ENCODE results near the gene SLC6A18. TPM values are rescaled to one million over a fixed set of nuclear protein-coding genes. Genes with fewer than 3 reads are reported as not detected.
"Not testable (repeated sequence)": the region's sequence is repeated elsewhere in the genome, so short reads cannot be mapped to it uniquely, and the experiment has no call there.

The SLC6A18 gene
- total RNA-seq, 4 donors from 2014 or later = not detected

DNA sequence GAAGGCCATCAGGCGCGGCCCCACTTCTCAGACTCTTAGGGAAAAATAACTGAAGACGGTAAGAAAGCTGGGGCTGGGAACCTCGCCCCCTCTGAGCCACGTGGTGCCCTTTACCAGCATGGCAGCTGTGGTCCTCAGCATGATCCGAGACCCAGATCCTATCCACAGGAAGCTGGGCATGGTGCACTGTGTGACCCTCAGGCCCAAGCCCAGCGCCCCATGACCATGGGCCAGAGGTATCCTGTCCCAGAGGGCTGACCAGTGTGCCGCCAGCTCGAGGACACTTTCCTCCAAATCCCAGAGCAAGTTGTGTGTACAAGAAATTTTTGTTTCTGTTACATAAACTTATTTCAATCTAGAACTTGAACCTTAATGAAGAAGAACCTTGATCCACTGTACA lies 41.6 kb downstream of the SLC6A18 start:
- Histone ChIP-seq H3K9me3 (peaks cover 0 to 17% (median 0%) of the 10 kb centered on the region in 3 donors), H3K4me3 (no peak overlapping the region), H3K36me3 (no peaks in the 10 kb centered on the region), H3K4me1 (no peaks in the 10 kb centered on the region), H3K27ac (no peak overlapping the region), H3K27me3 (peaks cover 25% of the 10 kb centered on the region)
- TF ChIP-seq POLR2AphosphoS5 (IDR thresholded peaks at IDR 0.05) (no peak), EP300 (IDR thresholded peaks at IDR 0.05) (no peak), POLR2A (IDR thresholded peaks at IDR 0.05) (no peak)
- TF ChIP-seq, protein P1, sequence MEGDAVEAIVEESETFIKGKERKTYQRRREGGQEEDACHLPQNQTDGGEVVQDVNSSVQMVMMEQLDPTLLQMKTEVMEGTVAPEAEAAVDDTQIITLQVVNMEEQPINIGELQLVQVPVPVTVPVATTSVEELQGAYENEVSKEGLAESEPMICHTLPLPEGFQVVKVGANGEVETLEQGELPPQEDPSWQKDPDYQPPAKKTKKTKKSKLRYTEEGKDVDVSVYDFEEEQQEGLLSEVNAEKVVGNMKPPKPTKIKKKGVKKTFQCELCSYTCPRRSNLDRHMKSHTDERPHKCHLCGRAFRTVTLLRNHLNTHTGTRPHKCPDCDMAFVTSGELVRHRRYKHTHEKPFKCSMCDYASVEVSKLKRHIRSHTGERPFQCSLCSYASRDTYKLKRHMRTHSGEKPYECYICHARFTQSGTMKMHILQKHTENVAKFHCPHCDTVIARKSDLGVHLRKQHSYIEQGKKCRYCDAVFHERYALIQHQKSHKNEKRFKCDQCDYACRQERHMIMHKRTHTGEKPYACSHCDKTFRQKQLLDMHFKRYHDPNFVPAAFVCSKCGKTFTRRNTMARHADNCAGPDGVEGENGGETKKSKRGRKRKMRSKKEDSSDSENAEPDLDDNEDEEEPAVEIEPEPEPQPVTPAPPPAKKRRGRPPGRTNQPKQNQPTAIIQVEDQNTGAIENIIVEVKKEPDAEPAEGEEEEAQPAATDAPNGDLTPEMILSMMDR (IDR thresholded peaks at IDR 0.05) = no peak
- ATAC-seq = no peak
- 59 to 60% methylated on average over 1 to 3 of the region's 9 CpGs for WGBS, 2 donors (ENCODE audit: low coverage in 1 of 2)

DNA sequence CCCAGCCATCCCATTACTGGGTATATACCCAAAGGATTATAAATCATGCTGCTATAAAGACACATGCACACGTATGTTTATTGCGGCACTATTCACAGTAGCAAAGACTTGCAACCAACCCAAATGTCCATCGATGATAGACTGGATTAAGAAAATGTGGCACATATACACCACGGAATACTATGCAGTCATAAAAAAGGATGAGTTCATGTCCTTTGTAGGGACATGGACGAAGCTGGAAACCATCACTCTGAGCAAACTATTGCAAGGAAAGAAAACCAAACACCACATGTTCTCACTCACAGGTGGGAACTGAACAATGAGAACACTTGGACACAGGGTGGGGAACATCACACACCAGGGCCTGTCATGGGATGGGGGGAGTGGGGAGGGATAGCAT lies 42.3 kb downstream of the SLC6A18 start:
- H3K27me3 ChIP-seq = peaks cover 25% of the 10 kb centered on the region
- H3K27ac ChIP-seq, ATAC-seq, H3K36me3 ChIP-seq, H3K4me3 ChIP-seq, H3K4me1 ChIP-seq: not testable (repeated sequence)
- peaks cover 0 to 10% (median 0%) of the 10 kb centered on the region in 3 donors for H3K9me3 ChIP-seq
- 89 to 90% methylated on average over 4 to 5 of the region's 5 CpGs for WGBS, 2 donors (ENCODE audit: low coverage in 1 of 2)

DNA sequence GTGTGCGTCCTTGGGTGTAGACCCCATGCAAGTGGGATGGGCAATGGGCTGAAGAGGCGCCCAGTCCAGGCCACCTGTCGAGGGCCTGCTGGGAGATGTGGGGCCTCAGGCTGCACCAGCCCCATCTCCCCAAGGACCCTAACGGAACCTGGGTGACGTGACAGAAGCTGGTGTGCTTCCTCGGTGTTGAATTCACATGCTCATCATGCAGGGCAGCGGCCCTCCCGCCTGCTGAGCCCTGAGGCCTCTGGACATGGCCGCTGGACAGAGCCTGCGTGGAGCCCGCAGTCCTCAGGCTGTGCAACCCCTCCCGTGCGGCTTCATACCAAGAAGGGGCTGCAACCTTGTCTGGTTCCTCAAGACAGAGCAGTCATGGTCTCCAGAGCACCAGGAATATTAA lies 42.9 kb downstream of the SLC6A18 start:
- H3K4me1 ChIP-seq = no peaks in the 10 kb centered on the region
- H3K4me3 ChIP-seq = no peak overlapping the region
- ATAC-seq = no peak
- no peak for TF ChIP-seq POLR2A (IDR thresholded peaks at IDR 0.05)
- TF ChIP-seq EP300 (IDR thresholded peaks at IDR 0.05) = no peak
- no peak for TF ChIP-seq POLR2AphosphoS5 (IDR thresholded peaks at IDR 0.05)
- TF ChIP-seq, protein P1 (IDR thresholded peaks at IDR 0.05) = no peak
- no peak overlapping the region for H3K27ac ChIP-seq
- peaks cover 25% of the 10 kb centered on the region for H3K27me3 ChIP-seq
- H3K9me3 ChIP-seq = peaks cover 0 to 4% (median 0%) of the 10 kb centered on the region in 3 donors
- 82 to 88% methylated on average over 2 to 3 of the region's 13 CpGs for WGBS, 2 donors (ENCODE audit: low coverage in 1 of 2)
- H3K36me3 ChIP-seq = no peaks in the 10 kb centered on the region

DNA sequence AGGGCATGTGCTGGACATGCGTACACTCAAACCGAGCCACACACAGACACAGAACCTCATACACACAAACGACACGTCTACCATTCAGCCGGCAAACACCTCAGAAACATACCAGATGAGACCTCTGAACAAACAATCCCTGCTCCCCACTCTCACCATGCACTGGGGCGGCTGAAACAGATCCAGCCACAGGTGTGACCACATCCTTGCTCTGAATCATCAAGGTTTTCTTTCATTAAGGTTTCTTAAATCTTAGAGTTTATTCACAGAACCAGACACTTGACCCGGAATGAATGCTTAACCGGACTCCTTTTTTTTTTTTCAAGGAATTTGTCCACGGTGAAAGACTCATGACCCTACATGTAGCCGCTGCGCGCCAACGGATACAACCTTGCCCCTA lies 43.5 kb downstream of the SLC6A18 start:
- no peak for ATAC-seq
- WGBS, 2 donors (ENCODE audit: low coverage in 1 of 2) = 77 to 88% methylated on average over 4 to 12 of the region's 13 CpGs
- no peaks in the 10 kb centered on the region for H3K36me3 ChIP-seq
- TF ChIP-seq POLR2A (IDR thresholded peaks at IDR 0.05) (no peak), EP300 (IDR thresholded peaks at IDR 0.05) (no peak), POLR2AphosphoS5 (IDR thresholded peaks at IDR 0.05) (no peak)
- TF ChIP-seq, protein P1 (IDR thresholded peaks at IDR 0.05) = no peak
- peaks cover 24% of the 10 kb centered on the region for H3K27me3 ChIP-seq
- no peaks in the 10 kb centered on the region for H3K9me3 ChIP-seq
- H3K27ac ChIP-seq = no peak overlapping the region
- H3K4me1 ChIP-seq = no peaks in the 10 kb centered on the region
- no peak overlapping the region for H3K4me3 ChIP-seq

DNA sequence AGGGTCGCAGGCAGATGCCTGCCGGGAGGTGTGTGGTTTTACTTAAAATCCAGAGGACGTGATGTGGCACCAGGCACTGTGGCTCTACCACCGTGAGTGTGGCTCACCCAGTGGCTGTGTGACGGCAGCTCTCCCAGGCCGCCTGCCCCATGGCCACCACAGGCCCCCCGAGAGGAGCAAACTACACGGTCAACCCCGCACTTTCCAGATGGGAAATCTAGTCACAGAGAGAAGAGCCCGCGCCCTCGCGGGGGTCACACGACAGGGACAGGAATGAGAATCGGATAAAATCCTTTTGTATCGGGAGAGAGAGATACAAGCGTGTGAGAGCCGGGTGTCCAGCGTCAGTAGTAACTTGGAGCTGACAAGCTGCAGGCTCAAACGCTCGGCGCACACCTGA lies 45.2 kb downstream of the SLC6A18 start:
- no peak overlapping the region for H3K4me3 ChIP-seq
- no peaks in the 10 kb centered on the region for H3K36me3 ChIP-seq
- no peaks in the 10 kb centered on the region for H3K4me1 ChIP-seq
- no peak for ATAC-seq
- H3K27me3 ChIP-seq = peaks cover 21% of the 10 kb centered on the region
- no peak overlapping the region for H3K27ac ChIP-seq
- 70% methylated on average over 2 to 3 of the region's 22 CpGs for WGBS, 2 donors (ENCODE audit: low coverage in 1 of 2)
- no peaks in the 10 kb centered on the region for H3K9me3 ChIP-seq
- TF ChIP-seq POLR2AphosphoS5 (IDR thresholded peaks at IDR 0.05) = no peak
- TF ChIP-seq, protein P1 (IDR thresholded peaks at IDR 0.05) = no peak
- no peak for TF ChIP-seq POLR2A (IDR thresholded peaks at IDR 0.05)
- no peak for TF ChIP-seq EP300 (IDR thresholded peaks at IDR 0.05)

Measured in gastroesophageal sphincter (tissue), 4 donors.